Mesothelial cell of epicardium (in vitro differentiated cells): Measurements from ENCODE around the gene POLA2. TPM values are rescaled to one million over a fixed set of nuclear protein-coding genes. Genes with fewer than 3 reads are reported as not detected.

Source experiments
- DNase-seq, 2 experiments: peaks; one replicate each; pipeline ENCODE4 v3.0.0; 2021; ENCODE audit warnings: low spot score in 2 of 2; ENCODE audit not compliant: unreplicated experiment in 2 of 2
- H3K27ac Mint-ChIP-seq: 2 replicates; pipeline ENCODE4 v1.8.0; 2021; ENCODE audit warnings: mixed read lengths
- H3K27me3 Mint-ChIP-seq: 2 replicates; pipeline ENCODE4 v1.8.0; 2021; ENCODE audit warnings: low read depth, mixed read lengths
- H3K36me3 Mint-ChIP-seq: 2 replicates; pipeline ENCODE4 v1.8.0; 2021; ENCODE audit warnings: mixed read lengths
- H3K4me1 Mint-ChIP-seq: 2 replicates; pipeline ENCODE4 v1.8.0; 2021; ENCODE audit warnings: mixed read lengths
- H3K4me3 Mint-ChIP-seq: 2 replicates; pipeline ENCODE4 v1.8.0; 2021; ENCODE audit warnings: mild to moderate bottlenecking, moderate library complexity, mixed read lengths
- H3K9me3 Mint-ChIP-seq: 2 replicates; pipeline ENCODE4 v1.8.0; 2021; ENCODE audit warnings: mixed read lengths
- total RNA-seq: library from RNA; stranded (reverse); gene quantifications from 3 replicates; pipeline ENCODE4 v1.2.1, GENCODE V29; 2021
- TF ChIP-seq, protein P1 (sequence below): fragments of 200-600 bp; sonication (generic); IDR thresholded peaks from one replicate; pipeline ENCODE4 v1.5.0; 2021; ENCODE audit warnings: antibody characterized with exemption; ENCODE audit not compliant: unreplicated experiment

POLA2 gene
- total RNA-seq, 1 donor from 2014 or later = 16.1 TPM

DNA sequence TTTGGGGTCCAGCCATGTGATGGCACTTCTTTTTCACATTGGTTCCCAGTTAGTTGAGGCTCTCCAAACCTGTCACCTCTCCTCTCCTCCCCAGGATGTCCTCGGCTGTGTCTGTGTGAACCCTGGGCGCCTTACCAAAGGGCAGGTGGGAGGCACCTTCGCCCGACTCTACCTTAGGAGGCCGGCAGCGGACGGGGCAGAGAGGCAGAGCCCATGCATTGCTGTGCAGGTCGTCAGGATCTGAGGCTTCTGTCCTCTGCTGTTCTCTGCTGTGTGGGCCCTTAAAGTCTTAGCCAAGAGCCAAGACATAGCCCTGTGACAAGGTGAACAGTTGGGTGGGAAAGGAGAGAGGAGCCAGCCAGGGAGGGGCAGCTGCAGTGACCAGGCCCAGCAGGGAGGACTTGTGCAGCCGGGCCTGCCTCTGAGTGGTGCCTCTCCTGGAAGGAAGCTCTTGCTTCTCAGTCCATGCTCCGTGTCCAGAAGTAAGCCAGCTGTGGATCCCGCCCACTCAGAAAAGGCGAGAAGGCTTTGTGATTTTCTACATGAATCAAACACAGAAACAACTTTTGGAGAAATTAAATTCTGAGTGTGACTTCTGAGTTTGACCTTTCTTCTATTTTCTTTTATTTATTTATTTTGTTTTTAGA, 35.4 kb downstream of the POLA2 start:
- Mint-ChIP-seq H3K27ac (no peak overlapping the region), H3K4me1 (peaks cover 34% of the 10 kb centered on the region), H3K27me3 (no peaks in the 10 kb centered on the region), H3K36me3 (peaks cover 4% of the 10 kb centered on the region), H3K4me3 (no peak overlapping the region), H3K9me3 (no peaks in the 10 kb centered on the region)
- TF ChIP-seq, protein P1, sequence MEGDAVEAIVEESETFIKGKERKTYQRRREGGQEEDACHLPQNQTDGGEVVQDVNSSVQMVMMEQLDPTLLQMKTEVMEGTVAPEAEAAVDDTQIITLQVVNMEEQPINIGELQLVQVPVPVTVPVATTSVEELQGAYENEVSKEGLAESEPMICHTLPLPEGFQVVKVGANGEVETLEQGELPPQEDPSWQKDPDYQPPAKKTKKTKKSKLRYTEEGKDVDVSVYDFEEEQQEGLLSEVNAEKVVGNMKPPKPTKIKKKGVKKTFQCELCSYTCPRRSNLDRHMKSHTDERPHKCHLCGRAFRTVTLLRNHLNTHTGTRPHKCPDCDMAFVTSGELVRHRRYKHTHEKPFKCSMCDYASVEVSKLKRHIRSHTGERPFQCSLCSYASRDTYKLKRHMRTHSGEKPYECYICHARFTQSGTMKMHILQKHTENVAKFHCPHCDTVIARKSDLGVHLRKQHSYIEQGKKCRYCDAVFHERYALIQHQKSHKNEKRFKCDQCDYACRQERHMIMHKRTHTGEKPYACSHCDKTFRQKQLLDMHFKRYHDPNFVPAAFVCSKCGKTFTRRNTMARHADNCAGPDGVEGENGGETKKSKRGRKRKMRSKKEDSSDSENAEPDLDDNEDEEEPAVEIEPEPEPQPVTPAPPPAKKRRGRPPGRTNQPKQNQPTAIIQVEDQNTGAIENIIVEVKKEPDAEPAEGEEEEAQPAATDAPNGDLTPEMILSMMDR = no peak
- no peak for DNase-seq

- Mint-ChIP-seq H3K27ac (peak overlapping the region; percentile 66), H3K4me3 (no peak overlapping the region), H3K36me3 (peaks cover 4% of the 10 kb centered on the region), H3K27me3 (no peaks in the 10 kb centered on the region), H3K4me1 (peaks cover 27% of the 10 kb centered on the region), H3K9me3 (no peaks in the 10 kb centered on the region)
- TF ChIP-seq, protein P1 = no peak
- no peak for DNase-seq
These were observed 36.4 kb downstream of the POLA2 start for GRCh38 chr11:65298131-65298535.

- peak overlapping the region; percentile 83 for H3K27ac Mint-ChIP-seq
- no peaks in the 10 kb centered on the region for H3K27me3 Mint-ChIP-seq
- peaks cover 24% of the 10 kb centered on the region for H3K4me1 Mint-ChIP-seq
- peaks cover 4% of the 10 kb centered on the region for H3K36me3 Mint-ChIP-seq
- TF ChIP-seq, protein P1 = no peak
- no peak overlapping the region for H3K4me3 Mint-ChIP-seq
- no peaks in the 10 kb centered on the region for H3K9me3 Mint-ChIP-seq
- no peak for DNase-seq
These were observed 37.0 kb downstream of the POLA2 start for GRCh38 chr11:65298655-65299179.

DNA sequence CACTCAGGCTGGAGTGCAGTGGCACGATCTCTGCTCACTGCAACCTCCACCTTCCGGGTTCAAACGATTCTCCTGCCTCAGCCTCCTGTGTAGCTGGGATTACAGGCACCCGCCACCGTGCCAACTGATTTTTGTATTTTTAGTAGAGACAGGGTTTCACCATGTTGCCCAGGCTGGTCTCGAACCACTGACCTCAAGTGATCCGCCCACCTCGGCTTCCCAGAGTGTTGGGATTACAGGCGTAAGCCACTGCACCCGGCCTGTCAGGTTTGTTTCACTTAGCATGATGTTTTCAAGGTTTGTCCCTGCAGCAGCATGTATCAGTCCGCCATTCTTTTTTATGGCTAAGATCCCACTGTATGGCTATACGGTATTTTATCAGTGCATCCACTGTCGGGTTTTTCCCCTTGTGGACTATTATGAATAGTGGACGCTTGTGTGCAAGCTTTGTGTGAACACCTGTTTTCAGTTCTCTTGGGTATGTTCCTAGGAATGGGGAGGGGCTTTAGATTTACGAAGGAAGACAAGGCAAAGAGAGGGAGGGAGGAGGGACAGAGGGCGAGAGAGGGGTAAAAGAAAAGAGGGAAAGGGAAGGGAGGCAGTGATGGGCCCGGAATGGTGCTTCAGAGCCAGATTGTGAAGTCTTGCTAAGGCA, 39.0 kb downstream of the POLA2 start:
- H3K36me3 Mint-ChIP-seq = no peaks in the 10 kb centered on the region

DNA sequence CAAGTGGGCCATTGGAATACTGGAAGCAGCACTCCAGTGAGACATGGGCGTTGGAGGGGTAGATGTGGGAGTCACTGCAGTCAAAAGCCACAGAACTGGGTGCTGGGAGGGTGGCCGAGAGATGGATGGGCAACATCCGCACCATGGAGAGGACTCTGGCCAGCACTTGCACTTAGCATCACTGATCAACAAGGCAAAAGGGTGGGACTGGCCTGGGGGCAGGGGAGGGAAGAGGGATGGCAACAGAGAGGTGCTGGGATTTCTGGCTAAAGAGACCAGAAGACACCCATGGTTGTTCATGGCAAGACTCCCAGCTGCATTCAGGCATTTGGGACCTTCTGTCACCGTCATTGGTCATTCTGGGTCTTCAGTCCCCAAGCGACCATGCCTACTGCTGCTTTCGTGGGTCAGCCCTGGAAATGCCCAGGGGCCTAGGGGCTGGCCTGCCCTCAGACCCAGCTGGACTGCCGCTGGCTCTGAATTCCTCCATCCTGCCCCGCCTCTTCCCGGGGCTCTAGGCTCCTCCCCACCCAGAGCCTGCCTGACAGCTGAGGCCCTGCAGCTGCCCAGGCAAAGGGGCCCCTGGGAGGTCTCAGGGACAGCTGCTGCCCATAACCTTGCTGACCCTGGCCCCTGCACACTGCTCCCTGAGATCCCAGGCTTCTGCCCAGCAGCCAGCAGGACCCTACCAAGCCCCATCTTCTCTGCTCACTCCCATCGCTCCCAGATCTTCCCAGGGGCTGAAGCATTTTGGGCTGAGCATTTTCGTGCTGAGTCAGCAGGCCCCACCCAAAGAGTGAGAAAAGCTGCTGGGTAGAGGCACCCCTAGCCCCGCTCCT, 39.9 kb downstream of the POLA2 start:
- Mint-ChIP-seq H3K27ac (peak overlapping the region; percentile 91), H3K36me3 (no peaks in the 10 kb centered on the region), H3K9me3 (no peaks in the 10 kb centered on the region), H3K4me3 (no peak overlapping the region), H3K27me3 (no peaks in the 10 kb centered on the region), H3K4me1 (peaks cover 19% of the 10 kb centered on the region)
- no peak for DNase-seq
- TF ChIP-seq, protein P1 = no peak

More for the DNA sequence above, 39.0 kb downstream of the POLA2 start:
- H3K4me1 Mint-ChIP-seq = peaks cover 19% of the 10 kb centered on the region
- H3K9me3 Mint-ChIP-seq = no peaks in the 10 kb centered on the region
- H3K4me3 Mint-ChIP-seq = no peak overlapping the region
- H3K27ac Mint-ChIP-seq = peak overlapping the region; percentile 32
- no peak for DNase-seq
- no peaks in the 10 kb centered on the region for H3K27me3 Mint-ChIP-seq
- TF ChIP-seq, protein P1 = no peak
